GM12873 (cell line): ENCODE measurements around the gene IP6K1.

Experiments used
- CTCF ChIP-seq: IDR thresholded peaks from 2 replicates; pipeline ENCODE4 v1.5.1; 2012; ENCODE audit warnings: low read depth, mild to moderate bottlenecking, moderate library complexity, low read length, control low read depth; ENCODE audit not compliant: insufficient read depth; ENCODE audit errors: missing control alignments

IP6K1 gene

GRCh38 chr3:49769926-49770325 lies 16.4 kb downstream of the IP6K1 start:
- no peak for TF ChIP-seq CTCF

GRCh38 chr3:49769286-49769915 lies 16.9 kb downstream of the IP6K1 start:
- TF ChIP-seq CTCF = no peak

- no peak for TF ChIP-seq CTCF
Observed at GRCh38 chr3:49763981-49764380, 22.4 kb downstream of the IP6K1 start.

GRCh38 chr3:49761661-49762060 lies 24.7 kb downstream of the IP6K1 start:
- no peak for TF ChIP-seq CTCF

- no peak for TF ChIP-seq CTCF
Observed at GRCh38 chr3:49759226-49759625, 27.1 kb downstream of the IP6K1 start.

GRCh38 chr3:49757197-49757596 lies 29.1 kb downstream of the IP6K1 start:
- TF ChIP-seq CTCF = no peak

- TF ChIP-seq CTCF = no peak
Observed at GRCh38 chr3:49756036-49756435, 30.3 kb downstream of the IP6K1 start.

- no peak for TF ChIP-seq CTCF
Observed at GRCh38 chr3:49754536-49754935, 31.8 kb downstream of the IP6K1 start.
